H1 (cell line): ENCODE measurements around the gene BCLAF3. TPM values are rescaled to one million over a fixed set of nuclear protein-coding genes. Genes with fewer than 3 reads are reported as not detected.

Experiments
- CTCF ChIA-PET: fragments of 300-600 bp; sonication (Branson Sonifier 250); formaldehyde crosslinking; loops from one replicate; lab custom pipeline; 2021; ENCODE audit not compliant: partially characterized antibody; lab: Charles Lee
- POLR2A ChIA-PET: fragments of 300-600 bp; sonication (Branson Sonifier 250); formaldehyde crosslinking; loops from one replicate; lab custom pipeline; 2021; ENCODE audit warnings: inconsistent platforms; ENCODE audit not compliant: partially characterized antibody; lab: Charles Lee
- DNase-seq, 2 experiments: peaks; one replicate each; pipeline versions ENCODE4 v3.0.0 to v3.0.0-alpha.2; 2010 to 2022; ENCODE audit warnings: low spot score in 2 of 2, low read depth in 1 of 2, mixed read lengths in 1 of 2
- FAIRE-seq: peaks from 2 replicates; lab custom pipeline; 2011; peaks lifted over from hg19 to GRCh38; lab: Jason Lieb, UNC
- H2AFZ ChIP-seq: 2 replicates; pipeline ENCODE4 v1.8.1; 2012; ENCODE audit warnings: low read length, inconsistent platforms
- H2AK5ac ChIP-seq: 2 replicates; pipeline ENCODE4 v1.6.1; 2013; ENCODE audit warnings: low read depth, low read length
- H2BK120ac ChIP-seq: replicated peaks from 2 replicates; pipeline ENCODE3; 2013; ENCODE audit warnings: low read depth, low read length, inconsistent platforms
- H2BK12ac ChIP-seq: 2 replicates; pipeline ENCODE4 v1.6.1; 2013; ENCODE audit warnings: low read depth, low read length
- H2BK15ac ChIP-seq: 2 replicates; pipeline ENCODE4 v1.6.1; 2013; ENCODE audit warnings: low read length
- H2BK20ac ChIP-seq: 2 replicates; pipeline ENCODE4 v1.6.1; 2013; ENCODE audit warnings: low read length
- H2BK5ac ChIP-seq: 2 replicates; pipeline ENCODE4 v1.6.1; 2013; ENCODE audit warnings: low read depth, low read length
- H3K14ac ChIP-seq: 2 replicates; pipeline ENCODE4 v1.6.1; 2013; ENCODE audit warnings: inconsistent platforms; ENCODE audit not compliant: insufficient read length
- H3K18ac ChIP-seq: 2 replicates; pipeline ENCODE4 v1.6.1; 2013; ENCODE audit warnings: low read length; ENCODE audit errors: extremely low read depth
- H3K23ac ChIP-seq: 2 replicates; pipeline ENCODE4 v1.6.1; 2013; ENCODE audit warnings: inconsistent platforms; ENCODE audit not compliant: insufficient read length
- H3K23me2 ChIP-seq: 2 replicates; pipeline ENCODE4 v1.6.1; 2013; ENCODE audit warnings: low read depth, low read length
- H3K27ac ChIP-seq: 2 replicates; pipeline ENCODE4 v1.6.1; 2011; ENCODE audit warnings: low read depth, low read length, inconsistent platforms
- H3K27me3 ChIP-seq, 4 experiments: replicated peaks in 1 of 4; 1 replicate in 1 of 4; 2 replicates in 3 of 4; pipeline versions ENCODE4 v1.6.1 to v1.8.1; 2011 to 2013; ENCODE audit warnings: low read length in 3 of 4, mild to moderate bottlenecking in 3 of 4, inconsistent platforms in 2 of 4, mixed read lengths in 2 of 4, moderate library complexity in 1 of 4; ENCODE audit not compliant: control insufficient read depth in 3 of 4, insufficient read depth in 3 of 4; ENCODE audit errors: extremely low read depth in 1 of 4
- H3K36me3 ChIP-seq, 4 experiments: 2 replicates each; pipeline versions ENCODE4 v1.6.1 to v1.8.1; 2011 to 2013; ENCODE audit warnings: mild to moderate bottlenecking in 4 of 4, low read length in 3 of 4, moderate library complexity in 2 of 4, control low read depth in 1 of 4, inconsistent platforms in 1 of 4; ENCODE audit not compliant: insufficient read depth in 4 of 4, control insufficient read depth in 2 of 4
- H3K4ac ChIP-seq: replicated peaks from 2 replicates; pipeline ENCODE3; 2013; ENCODE audit warnings: low read length, low read depth, mixed read lengths, inconsistent platforms; ENCODE audit not compliant: insufficient read length
- H3K4me1 ChIP-seq, 4 experiments: replicated peaks in 1 of 4; 1 replicate in 1 of 4; 2 replicates in 3 of 4; pipeline versions ENCODE4 v1.6.1 to v1.8.1; 2011 to 2013; ENCODE audit warnings: low read length in 3 of 4, inconsistent platforms in 2 of 4, mixed read lengths in 1 of 4; ENCODE audit not compliant: insufficient read depth in 4 of 4, control insufficient read depth in 3 of 4
- H3K4me2 ChIP-seq, 2 experiments: 2 replicates each; pipeline versions ENCODE4 v1.6.1 to v1.8.1; 2011 to 2013; ENCODE audit warnings: low read depth in 2 of 2, low read length in 2 of 2, control low read depth in 1 of 2, inconsistent platforms in 1 of 2, mild to moderate bottlenecking in 1 of 2; ENCODE audit not compliant: insufficient read depth in 1 of 2
- H3K4me3 ChIP-seq, 4 experiments: fragments of 200-600, 300-600 bp in 1 of 4; sonication (generic), shearing (Covaris generic), sonication (Bioruptor Twin) in 1 of 4; 2 replicates each; pipeline versions ENCODE4 v1.5.1 to v1.8.1; 2011 to 2016; ENCODE audit warnings: low read length in 4 of 4, low read depth in 3 of 4, control low read depth in 2 of 4, inconsistent platforms in 2 of 4, mild to moderate bottlenecking in 2 of 4, mixed read lengths in 1 of 4, moderate library complexity in 1 of 4; ENCODE audit not compliant: insufficient read depth in 2 of 4; ENCODE audit errors: extremely low read depth in 1 of 4
- H3K56ac ChIP-seq: replicated peaks from 2 replicates; pipeline ENCODE3; 2013; ENCODE audit warnings: low read depth, mild to moderate bottlenecking, mixed read lengths, low read length, inconsistent platforms; ENCODE audit not compliant: insufficient read length
- H3K79me1 ChIP-seq: 2 replicates; pipeline ENCODE4 v1.6.1; 2013; ENCODE audit warnings: low read depth, low read length, control low read depth
- H3K79me2 ChIP-seq, 2 experiments: 2 replicates each; pipeline versions ENCODE4 v1.6.1 to v1.8.1; 2012 to 2013; ENCODE audit warnings: low read length in 2 of 2, mild to moderate bottlenecking in 2 of 2, inconsistent platforms in 1 of 2; ENCODE audit not compliant: insufficient read depth in 2 of 2, control insufficient read depth in 1 of 2
- H3K9ac ChIP-seq, 4 experiments: replicated peaks in 1 of 4; 1 replicate in 1 of 4; 2 replicates in 3 of 4; pipeline versions ENCODE4 v1.6.1 to v1.8.1; 2011 to 2013; ENCODE audit warnings: low read depth in 3 of 4, low read length in 3 of 4, control low read depth in 2 of 4, mild to moderate bottlenecking in 2 of 4, moderate library complexity in 2 of 4, inconsistent platforms in 1 of 4; ENCODE audit errors: extremely low read depth in 1 of 4
- H3K9me3 ChIP-seq, 2 experiments: 2 replicates each; pipeline versions ENCODE4 v1.6.1 to v1.8.1; 2012 to 2013; ENCODE audit warnings: mild to moderate bottlenecking in 2 of 2, moderate library complexity in 2 of 2, control low read depth in 1 of 2, inconsistent platforms in 1 of 2, low read depth in 1 of 2, low read length in 1 of 2, mixed read lengths in 1 of 2; ENCODE audit not compliant: insufficient read depth in 2 of 2
- H4K20me1 ChIP-seq, 2 experiments: replicated peaks in 1 of 2; 2 replicates each; pipeline versions ENCODE3 to v1.8.1; 2011 to 2013; ENCODE audit warnings: inconsistent platforms in 2 of 2, low read length in 2 of 2, mild to moderate bottlenecking in 1 of 2; ENCODE audit not compliant: insufficient read depth in 2 of 2, control insufficient read depth in 1 of 2
- H4K5ac ChIP-seq: 2 replicates; pipeline ENCODE4 v1.6.1; 2013; ENCODE audit warnings: low read length, low read depth, mixed read lengths, inconsistent platforms; ENCODE audit not compliant: insufficient read length
- H4K8ac ChIP-seq: 2 replicates; pipeline ENCODE4 v1.8.0; 2013; ENCODE audit warnings: mild to moderate bottlenecking, moderate library complexity, low read length, inconsistent platforms; ENCODE audit not compliant: insufficient read depth; ENCODE audit errors: extremely low read depth
- H4K91ac ChIP-seq: replicated peaks from 2 replicates; pipeline ENCODE3; 2013; ENCODE audit warnings: low read length, mixed read lengths, inconsistent platforms; ENCODE audit not compliant: insufficient read length
- EP300 ChIP-seq, 2 experiments: IDR thresholded peaks; 1 replicate in 1 of 2; 2 replicates in 1 of 2; pipeline ENCODE4 v1.6.1; 2011 to 2012; ENCODE audit warnings: low read depth in 2 of 2, low read length in 2 of 2, mild to moderate bottlenecking in 2 of 2, borderline replicate concordance in 1 of 2, inconsistent platforms in 1 of 2, moderate library complexity in 1 of 2
- FOSL1 ChIP-seq: IDR thresholded peaks from 2 replicates; pipeline ENCODE4 v1.6.1; 2011; ENCODE audit warnings: mild to moderate bottlenecking, low read depth, low read length, moderate library complexity; ENCODE audit not compliant: insufficient read depth
- KDM1A ChIP-seq: fragments of 200-600, 300-600 bp; sonication (generic); IDR thresholded peaks from 2 replicates; pipeline ENCODE4 v1.7.1; 2016; ENCODE audit warnings: mild to moderate bottlenecking, low read length, borderline replicate concordance
- RFX5 ChIP-seq: IDR thresholded peaks from 2 replicates; pipeline ENCODE4 v1.6.1; 2011; ENCODE audit warnings: low read depth, low read length, improper control_type of control experiment, borderline replicate concordance
- RNF2 ChIP-seq: fragments of 200-900, 300-1000 bp; sonication (generic); IDR thresholded peaks from 2 replicates; pipeline ENCODE4 v1.7.1; 2016; ENCODE audit warnings: borderline replicate concordance, low read depth, mild to moderate bottlenecking, antibody characterized with exemption, low read length; ENCODE audit not compliant: poor library complexity, severe bottlenecking; ENCODE audit errors: missing control alignments
- SRF ChIP-seq: IDR thresholded peaks from 2 replicates; pipeline ENCODE4 v1.6.1; 2011; ENCODE audit warnings: mild to moderate bottlenecking, low read depth, low read length, moderate library complexity
- YY1 ChIP-seq: IDR thresholded peaks from 2 replicates; pipeline ENCODE4 v1.6.1; 2011; ENCODE audit warnings: low read depth, mild to moderate bottlenecking, low read length
- WGBS, 2 experiments: shearing (Covaris generic) in 1 of 2; methylation state at CpG; one replicate each; pipeline versions ENCODE4 v1.1.6 to v1.1.7; 2013 to 2015; ENCODE audit warnings: low lambda C conversion rate in 2 of 2, mixed read lengths in 2 of 2, inconsistent platforms in 1 of 2, low coverage in 1 of 2, missing lambda C conversion rate in 1 of 2; ENCODE audit not compliant: insufficient replicate concordance in 2 of 2, insufficient coverage in 1 of 2, insufficient read length in 1 of 2; ENCODE audit errors: extremely low coverage in 1 of 2, missing lambda C conversion rate in 1 of 2; 5-methylcytosine and 5-hydroxymethylcytosine counted together
- polyA plus RNA-seq, 7 experiments: library from polyadenylated mRNA; depleted of rRNA in 3 of 7; stranded (reverse) in 5 of 7; unstranded in 2 of 7; fragments of >200 nt in 5 of 7; fragments of 200-250 nt in 2 of 7; gene quantifications; 1 replicate in 5 of 7; 2 replicates in 1 of 7; 4 replicates in 1 of 7; pipeline versions ENCODE4 v1.2.1 to v1.2.3, GENCODE V29; 2011 to 2013; ENCODE audit warnings: missing spikeins in 2 of 7, mixed read lengths in 2 of 7
- total RNA-seq: library from RNA; stranded (reverse); fragmentation: NEBNext Ultra II Directional; extraction: Animal tissue kit (Norgen Biotek cat#: 25700); gene quantifications from 2 replicates; pipeline ENCODE4 v1.2.1, GENCODE V29; 2021

BCLAF3 gene
- total and polyA plus RNA-seq, 2 of the 8 experiments (the other 6 are each of a cell fraction or from before 2014, with no cell fraction given): 1.3 to 9.0 TPM

GRCh38 chrX:20037186-20037585 is 46.3 kb upstream of the BCLAF3 start:
- Histone ChIP-seq H4K8ac (no peak overlapping the region), H3K56ac (no peak overlapping the region), H4K20me1 (no peaks in the 10 kb centered on the region), H2BK5ac (no peak overlapping the region), H3K4me1 (no peaks in the 10 kb centered on the region), H2AFZ (no peak overlapping the region), H2AK5ac (no peak overlapping the region), H3K14ac (no peak overlapping the region), H4K5ac (no peak overlapping the region), H3K27me3 (no peaks in the 10 kb centered on the region), H3K79me1 (no peaks in the 10 kb centered on the region), H3K79me2 (no peaks in the 10 kb centered on the region), H3K23me2 (no peaks in the 10 kb centered on the region), H3K18ac (no peak overlapping the region), H2BK12ac (no peak overlapping the region), H3K4me3 (no peak overlapping the region), H2BK120ac (no peak overlapping the region), H3K9me3 (no peaks in the 10 kb centered on the region), H3K9ac (no peak overlapping the region), H3K36me3 (no peaks in the 10 kb centered on the region), H4K91ac (no peak overlapping the region), H2BK20ac (no peak overlapping the region), H2BK15ac (no peak overlapping the region), H3K23ac (no peak overlapping the region), H3K4ac (no peak overlapping the region), H3K4me2 (no peak overlapping the region), H3K27ac (no peak overlapping the region)
- no peak for DNase-seq
- ChIA-PET CTCF (no interaction called here), POLR2A (no interaction called here)
- no peak for TF ChIP-seq FOSL1
- TF ChIP-seq EP300 (IDR thresholded peaks at IDR 0.05; ENCODE audit: borderline replicate concordance in 1 of 2, low read depth in 2 of 2, low read length in 2 of 2): no peak
- no peak for TF ChIP-seq RNF2
- TF ChIP-seq RFX5: no peak
- no peak for TF ChIP-seq KDM1A
- no peak for TF ChIP-seq SRF
- no peak for TF ChIP-seq YY1
- WGBS, 2 experiments: 97% methylated on average over 6 of the region's 6 CpGs; no CpG with 5 or more reads in 1 of the 2 experiments
- FAIRE-seq: no peak
